DND-41 (cell line): ENCODE results near the gene TRAF2.

Source experiments
- ATAC-seq: fragments of 200-7000 bp; cut with Tn5 transposase; 3 replicates; pipeline ENCODE4 v1.9.1; 2021; ENCODE audit warnings: low read depth; ENCODE audit not compliant: insufficient read depth
- DNase-seq: peaks from one replicate; pipeline ENCODE4 v3.0.0-alpha.2; 2020
- H2AFZ ChIP-seq: 2 replicates; pipeline ENCODE4 v1.6.0; 2012; ENCODE audit warnings: low read depth, low read length
- H3K27ac ChIP-seq: 2 replicates; pipeline ENCODE4 v1.5.1; 2012; ENCODE audit warnings: low read length, inconsistent platforms
- H3K27me3 ChIP-seq: fragments of 200-600 bp; sonication (generic); 2 replicates; pipeline ENCODE4 v1.6.0; 2012; ENCODE audit warnings: low read length, mild to moderate bottlenecking, inconsistent platforms; ENCODE audit not compliant: insufficient read depth, poor library complexity
- H3K36me3 ChIP-seq: 2 replicates; pipeline ENCODE4 v1.5.1; 2012; ENCODE audit warnings: low read length, inconsistent platforms; ENCODE audit not compliant: insufficient read depth
- H3K4me1 ChIP-seq: 2 replicates; pipeline ENCODE4 v1.5.1; 2012; ENCODE audit warnings: mild to moderate bottlenecking, low read length; ENCODE audit not compliant: insufficient read depth
- H3K4me2 ChIP-seq: 2 replicates; pipeline ENCODE4 v1.6.0; 2012; ENCODE audit warnings: mild to moderate bottlenecking, moderate library complexity, low read length, inconsistent platforms; ENCODE audit not compliant: insufficient read depth
- H3K4me3 ChIP-seq, 2 experiments: fragments of 200-600 bp in 1 of 2; shearing (Covaris generic) in 1 of 2; 2 replicates each; pipeline ENCODE4 v1.5.1; 2012 to 2016; ENCODE audit warnings: inconsistent platforms in 2 of 2, low read length in 2 of 2, mild to moderate bottlenecking in 2 of 2, low read depth in 1 of 2, moderate library complexity in 1 of 2
- H3K79me2 ChIP-seq: 2 replicates; pipeline ENCODE4 v1.6.0; 2012; ENCODE audit warnings: low read length, inconsistent platforms; ENCODE audit not compliant: insufficient read depth
- H3K9ac ChIP-seq: 2 replicates; pipeline ENCODE4 v1.6.0; 2012; ENCODE audit warnings: low read depth, mild to moderate bottlenecking, inconsistent platforms, low read length, moderate library complexity
- H3K9me3 ChIP-seq: 2 replicates; pipeline ENCODE4 v1.5.1; 2012; ENCODE audit warnings: low read length, moderate library complexity, mild to moderate bottlenecking, inconsistent platforms; ENCODE audit not compliant: insufficient read depth, severe bottlenecking
- H4K20me1 ChIP-seq: 2 replicates; pipeline ENCODE4 v1.6.0; 2012; ENCODE audit warnings: low read length; ENCODE audit not compliant: insufficient read depth
- CTCF ChIP-seq: IDR thresholded peaks from 2 replicates; pipeline ENCODE4 v1.5.1; 2012; ENCODE audit warnings: borderline replicate concordance, low read length, moderate library complexity, mild to moderate bottlenecking; ENCODE audit not compliant: poor library complexity, severe bottlenecking; ENCODE audit errors: extremely low read depth
- EZH2 ChIP-seq: IDR thresholded peaks from 3 replicates; pipeline ENCODE4 v1.6.1; 2012; ENCODE audit warnings: borderline replicate concordance, low read depth, mild to moderate bottlenecking, moderate library complexity, low read length, inconsistent platforms; ENCODE audit not compliant: severe bottlenecking

The TRAF2 gene

DNA sequence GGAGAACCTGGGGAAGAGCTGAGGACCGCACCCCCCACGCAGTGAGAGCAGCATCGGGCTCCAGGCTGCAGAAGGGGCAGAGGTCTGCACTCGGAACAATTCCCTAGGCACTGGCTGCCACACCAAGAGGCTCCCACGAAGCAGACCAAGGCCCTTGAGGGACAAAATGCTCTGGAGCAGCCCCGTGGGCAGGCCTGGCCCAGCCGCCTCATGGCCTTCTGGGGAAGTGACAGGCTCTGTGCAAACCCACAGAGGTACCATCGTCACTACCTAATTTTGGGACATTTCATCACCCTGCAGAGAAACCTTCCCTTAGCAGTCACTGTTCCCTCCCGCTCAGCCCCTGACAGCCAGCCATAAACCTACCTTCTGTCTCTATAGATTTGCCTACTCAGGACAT, 42.3 kb downstream of the TRAF2 start:
- no peak overlapping the region for H3K4me3 ChIP-seq
- ATAC-seq (no peak; the same call in 2 of the 3 replicates), DNase-seq (no peak)
- no peaks in the 10 kb centered on the region for H3K4me1 ChIP-seq
- no peaks in the 10 kb centered on the region; the same call in 1 of the 2 replicates for H4K20me1 ChIP-seq
- H3K27ac ChIP-seq, result no peak overlapping the region
- no peak overlapping the region for H3K4me2 ChIP-seq
- H3K27me3 ChIP-seq, result no peaks in the 10 kb centered on the region
- H3K9me3 ChIP-seq, result no peaks in the 10 kb centered on the region
- TF ChIP-seq CTCF (no peak), EZH2 (no peak)
- H2AFZ ChIP-seq, result no peak overlapping the region
- peaks cover 58% of the 10 kb centered on the region for H3K36me3 ChIP-seq
- no peak overlapping the region for H3K9ac ChIP-seq
- H3K79me2 ChIP-seq, result no peaks in the 10 kb centered on the region

DNA sequence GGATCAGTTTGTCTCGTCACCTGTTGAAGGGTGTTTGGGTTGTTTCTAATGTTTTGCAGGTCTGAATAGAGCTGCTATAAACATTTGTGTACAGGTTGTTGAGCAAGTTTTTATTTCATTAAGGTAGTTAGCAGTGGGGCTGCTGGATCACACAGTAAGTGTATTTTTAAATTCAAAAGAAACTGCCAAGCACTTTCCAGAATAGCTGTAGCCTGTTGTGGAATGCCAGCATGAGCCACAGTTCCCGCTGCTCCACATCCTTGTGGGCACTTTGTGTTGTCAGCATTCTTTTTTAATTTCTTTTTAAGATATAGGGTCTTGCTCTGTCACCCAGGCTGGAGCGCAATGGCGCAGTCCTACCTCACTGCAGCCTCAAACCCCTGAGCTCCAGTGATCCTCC, 43.7 kb downstream of the TRAF2 start:
- H3K36me3 ChIP-seq, result peaks cover 49% of the 10 kb centered on the region
- no peak for DNase-seq
- H3K9ac ChIP-seq, result no peak overlapping the region
- H3K79me2 ChIP-seq, result no peaks in the 10 kb centered on the region
- no peak overlapping the region for H2AFZ ChIP-seq
- no peak overlapping the region for H3K4me2 ChIP-seq
- H3K27ac ChIP-seq, result no peak overlapping the region
- no peaks in the 10 kb centered on the region for H3K4me1 ChIP-seq
- TF ChIP-seq CTCF, result no peak
- no peak for TF ChIP-seq EZH2
- no peak overlapping the region for H3K4me3 ChIP-seq
- no peaks in the 10 kb centered on the region for H3K9me3 ChIP-seq
- no peaks in the 10 kb centered on the region; the same call in 1 of the 2 replicates for H4K20me1 ChIP-seq
- H3K27me3 ChIP-seq, result no peaks in the 10 kb centered on the region
- ATAC-seq, result no peak

DNA sequence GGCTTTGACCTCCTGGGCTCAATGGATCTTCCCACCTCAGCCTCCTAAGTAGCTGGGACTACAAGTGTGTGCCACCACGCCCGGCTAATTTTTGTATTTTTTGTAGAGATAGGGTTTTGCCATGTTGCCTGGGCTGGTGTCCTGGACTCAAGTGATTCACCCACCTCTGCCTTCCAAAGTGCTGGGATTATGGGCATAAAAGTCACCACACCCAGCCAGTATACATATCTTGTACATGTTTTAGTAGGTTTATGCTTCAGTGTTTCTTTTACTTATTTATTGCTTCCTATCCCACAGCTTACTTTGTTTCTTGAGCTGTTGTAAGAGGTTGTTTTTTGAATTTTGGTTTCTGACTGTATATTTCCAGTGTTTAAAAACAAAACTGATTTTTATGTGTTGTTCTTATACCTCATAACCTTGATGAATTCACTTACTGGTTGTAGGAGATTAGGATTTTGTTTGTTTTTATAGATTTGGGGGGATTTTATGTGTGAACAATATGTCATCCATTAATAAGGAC, 45.4 kb downstream of the TRAF2 start:
- no peaks in the 10 kb centered on the region; the same call in 1 of the 2 replicates for H4K20me1 ChIP-seq
- no peaks in the 10 kb centered on the region for H3K4me1 ChIP-seq
- H3K4me2 ChIP-seq, result no peak overlapping the region
- peaks cover 33% of the 10 kb centered on the region for H3K36me3 ChIP-seq
- DNase-seq, result no peak
- no peaks in the 10 kb centered on the region for H3K27me3 ChIP-seq
- H3K9ac ChIP-seq, result no peak overlapping the region
- no peak overlapping the region for H3K27ac ChIP-seq
- TF ChIP-seq EZH2, result no peak
- no peak for ATAC-seq
- no peak overlapping the region for H3K4me3 ChIP-seq
- no peak overlapping the region for H2AFZ ChIP-seq
- H3K9me3 ChIP-seq, result no peaks in the 10 kb centered on the region
- H3K79me2 ChIP-seq, result no peaks in the 10 kb centered on the region

- Histone ChIP-seq H3K4me3 (no peak overlapping the region), H3K27ac (no peak overlapping the region), H3K9ac (no peak overlapping the region), H3K27me3 (no peaks in the 10 kb centered on the region), H3K9me3 (no peaks in the 10 kb centered on the region), H3K4me2 (no peak overlapping the region), H4K20me1 (0 out of 2 replicates have a peak, but pooled peaks cover 6% of the 10 kb centered on the region), H2AFZ (no peak overlapping the region), H3K79me2 (no peaks in the 10 kb centered on the region), H3K36me3 (peaks cover 20% of the 10 kb centered on the region), H3K4me1 (no peaks in the 10 kb centered on the region)
- no peak for ATAC-seq
- TF ChIP-seq CTCF, result no peak
- no peak for TF ChIP-seq EZH2
- DNase-seq, result no peak
These were observed 48.0 kb downstream of the TRAF2 start for GRCh38 chr9:136934277-136934676.
